Thyroid gland (tissue), 4 donors: ENCODE measurements around the gene SLC2A4. TPM values are rescaled to one million over a fixed set of nuclear protein-coding genes. Genes with fewer than 3 reads are reported as not detected.
"Not testable (repeated sequence)": the region's sequence is repeated elsewhere in the genome, so short reads cannot be mapped to it uniquely, and the experiment has no call there.

Source experiments
- DNase-seq, 2 donors: peaks; one replicate each; pipeline ENCODE4 v3.0.0-alpha.2; 2019
- H3K27ac ChIP-seq, 3 donors: fragments of 200-600 bp; sonication (generic); 1 replicate in 2 of 3; 2 replicates in 1 of 3; pipeline ENCODE4 v1.5.1; 2016 to 2019; ENCODE audit warnings: mild to moderate bottlenecking in 1 of 3, moderate library complexity in 1 of 3
- H3K27me3 ChIP-seq: fragments of 200-600 bp; sonication (generic); one replicate; pipeline ENCODE4 v1.5.1; 2019
- H3K36me3 ChIP-seq, 2 donors: fragments of 200-600 bp; sonication (generic); one replicate each; pipeline ENCODE4 v1.5.1; 2016 to 2019
- H3K4me1 ChIP-seq, 2 donors: fragments of 200-600 bp; sonication (generic); one replicate each; pipeline ENCODE4 v1.5.1; 2017 to 2019
- H3K4me3 ChIP-seq, 3 donors: fragments of 200-600 bp; sonication (generic); replicated peaks in 1 of 3; 1 replicate in 2 of 3; 2 replicates in 1 of 3; pipeline ENCODE4 v1.5.1; 2016; ENCODE audit warnings: mild to moderate bottlenecking in 1 of 3
- H3K9me3 ChIP-seq: fragments of 200-600 bp; sonication (generic); one replicate; pipeline ENCODE4 v1.5.1; 2017
- CTCF ChIP-seq, 6 experiments: fragments of 200-600 bp in 3 of 6; fragments of 450-650 bp in 3 of 6; sonication (generic) in 3 of 6; IDR thresholded peaks; one replicate each; pipeline ENCODE4 v1.5.1; 2016 to 2019; ENCODE audit warnings: antibody characterized with exemption in 6 of 6, mild to moderate bottlenecking in 2 of 6, inconsistent platforms in 1 of 6, moderate library complexity in 1 of 6
- POLR2A ChIP-seq, 2 donors: fragments of 450-650 bp; IDR thresholded peaks; one replicate each; pipeline ENCODE4 v1.6.1; 2017; ENCODE audit warnings: antibody characterized with exemption in 2 of 2, mild to moderate bottlenecking in 2 of 2, moderate library complexity in 1 of 2
- whole genome bisulfite sequencing, 2 donors: methylation state at CpG; one replicate each; pipeline ENCODE4 v1.1.5; 2017; 5-methylcytosine and 5-hydroxymethylcytosine counted together
- intact Hi-C: fragments of 100-400 bp; cut with DNase I; formaldehyde crosslinking; loops from one replicate; pipeline ENCODE4 v1.15.1; 2023
- total RNA-seq, 4 donors: library from RNA; depleted of rRNA; stranded (reverse); fragments of >200 nt; gene quantifications; one replicate each; pipeline ENCODE4 v1.2.3, GENCODE V29; 2016

SLC2A4 gene
- total RNA-seq, 4 donors from 2014 or later, result 2.5 to 14.6 (median 3.9) TPM

- TF ChIP-seq CTCF (IDR thresholded peaks at IDR 0.05) (peak in 1 of 6 experiments; percentile 4), POLR2A (IDR thresholded peaks at IDR 0.05) (peak; percentile 4 to 69)
- no peaks in the 10 kb centered on the region for H3K27me3 ChIP-seq
- intact Hi-C loops, result no loop called here
These were observed 38.6 kb upstream of the SLC2A4 start for GRCh38 chr17:7242717-7243452.

GRCh38 chr17:7243453-7243729 lies 38.1 kb upstream of the SLC2A4 start:
- Histone ChIP-seq H3K27ac (peak overlapping the region; percentile 85 to 99 (median 95)), H3K4me3 (peak overlapping the region in 2 of 3 donors; percentile 14 to 86), H3K4me1 (peaks cover 17 to 25% of the 10 kb centered on the region in 2 donors), H3K9me3 (no peaks in the 10 kb centered on the region), H3K36me3 (peaks cover 19 to 21% of the 10 kb centered on the region in 2 donors), H3K27me3 (no peaks in the 10 kb centered on the region)
- DNase-seq, result no peak
- intact Hi-C loops, result no loop called here
- 40 to 48% methylated on average over 2 of the region's 2 CpGs for WGBS, 2 donors
- TF ChIP-seq CTCF (IDR thresholded peaks at IDR 0.05) (no peak), POLR2A (IDR thresholded peaks at IDR 0.05) (no peak)

More at GRCh38 chr17:7242717-7243452, 38.6 kb upstream of the SLC2A4 start:
- Histone ChIP-seq H3K27ac (peak overlapping the region; percentile 85 to 99 (median 95)), H3K4me3 (peak overlapping the region; percentile 14 to 86 (median 28)), H3K4me1 (peaks cover 17 to 25% of the 10 kb centered on the region in 2 donors), H3K9me3 (no peaks in the 10 kb centered on the region), H3K36me3 (peaks cover 19 to 21% of the 10 kb centered on the region in 2 donors)
- DNase-seq, result peak; percentile 96 to 97
- WGBS, 2 donors, result 1% methylated on average over 40 to 47 of the region's 49 CpGs

- DNase-seq, H3K27me3 ChIP-seq, H3K4me3 ChIP-seq, intact Hi-C loops, H3K9me3 ChIP-seq: not testable (repeated sequence)
- WGBS, 2 donors, result 79 to 85% methylated on average over 10 of the region's 10 CpGs
- H3K36me3 ChIP-seq, result peaks cover 19 to 21% of the 10 kb centered on the region in 2 donors
- H3K27ac ChIP-seq, result peak overlapping the region in 1 of 3 donors; percentile 99
- peaks cover 17 to 27% of the 10 kb centered on the region in 2 donors for H3K4me1 ChIP-seq
These were observed 37.7 kb upstream of the SLC2A4 start for GRCh38 chr17:7243838-7244237.

GRCh38 chr17:7246779-7247178 lies 34.7 kb upstream of the SLC2A4 start:
- H3K9me3 ChIP-seq, result no peaks in the 10 kb centered on the region
- H3K27ac ChIP-seq, result no peak overlapping the region
- H3K36me3 ChIP-seq, result peaks cover 14 to 16% of the 10 kb centered on the region in 2 donors
- TF ChIP-seq POLR2A (IDR thresholded peaks at IDR 0.05), result no peak
- no peak for TF ChIP-seq CTCF (IDR thresholded peaks at IDR 0.05)
- no peak overlapping the region for H3K4me3 ChIP-seq
- H3K4me1 ChIP-seq, result peaks cover 11 to 28% of the 10 kb centered on the region in 2 donors
- intact Hi-C loops, result no loop called here
- no peaks in the 10 kb centered on the region for H3K27me3 ChIP-seq
- WGBS, 2 donors, result 92 to 96% methylated on average over 5 of the region's 5 CpGs
- no peak for DNase-seq

GRCh38 chr17:7248796-7249195 lies 32.7 kb upstream of the SLC2A4 start:
- intact Hi-C loops, result no loop called here
- DNase-seq, result no peak
- H3K27ac ChIP-seq, result no peak overlapping the region
- 80 to 85% methylated on average over 4 of the region's 4 CpGs for WGBS, 2 donors
- H3K4me3 ChIP-seq, result no peak overlapping the region
- no peaks in the 10 kb centered on the region for H3K9me3 ChIP-seq
- peaks cover 20 to 33% of the 10 kb centered on the region in 2 donors for H3K4me1 ChIP-seq
- no peaks in the 10 kb centered on the region for H3K27me3 ChIP-seq
- H3K36me3 ChIP-seq, result peaks cover 14 to 16% of the 10 kb centered on the region in 2 donors
- TF ChIP-seq POLR2A (IDR thresholded peaks at IDR 0.05), result no peak
- TF ChIP-seq CTCF (IDR thresholded peaks at IDR 0.05), result no peak
